Osteoblast (primary cell): Measurements from ENCODE around the gene SHC1. TPM values are rescaled to one million over a fixed set of nuclear protein-coding genes. Genes with fewer than 3 reads are reported as not detected.
A peak's percentile ranks its signal among the peaks of the same experiment; 100 is the strongest.

Source experiments
- DNase-seq: peaks from one replicate; pipeline ENCODE4 v3.0.0; 2011; ENCODE audit warnings: low spot score, mixed read lengths; ENCODE audit not compliant: insufficient read length; ENCODE audit errors: missing footprints
- H2AFZ ChIP-seq: 2 replicates; pipeline ENCODE4 v1.6.0; 2011; ENCODE audit warnings: mild to moderate bottlenecking, low read length
- H3K27ac ChIP-seq: 2 replicates; pipeline ENCODE4 v1.5.1; 2011; ENCODE audit warnings: mild to moderate bottlenecking, low read depth, low read length, moderate library complexity
- H3K27me3 ChIP-seq: 2 replicates; pipeline ENCODE4 v1.6.0; 2012; ENCODE audit warnings: mild to moderate bottlenecking, control low read depth, inconsistent platforms, low read length, moderate library complexity; ENCODE audit not compliant: insufficient read depth
- H3K36me3 ChIP-seq: 2 replicates; pipeline ENCODE4 v1.5.1; 2011; ENCODE audit warnings: mild to moderate bottlenecking, low read length, control low read depth, moderate library complexity; ENCODE audit not compliant: insufficient read depth
- H3K4me1 ChIP-seq: 2 replicates; pipeline ENCODE4 v1.5.1; 2011; ENCODE audit warnings: mild to moderate bottlenecking, low read length, control low read depth, moderate library complexity; ENCODE audit not compliant: insufficient read depth
- H3K4me2 ChIP-seq: 2 replicates; pipeline ENCODE4 v1.6.0; 2011; ENCODE audit warnings: mild to moderate bottlenecking, low read length; ENCODE audit not compliant: insufficient read depth
- H3K4me3 ChIP-seq: fragments of 200-600 bp; sonication (generic); 3 replicates; pipeline ENCODE4 v1.5.1; 2012; ENCODE audit warnings: mild to moderate bottlenecking, low read length, inconsistent platforms; ENCODE audit not compliant: insufficient read depth
- H3K79me2 ChIP-seq: 2 replicates; pipeline ENCODE4 v1.6.0; 2012; ENCODE audit warnings: mild to moderate bottlenecking, low read length, control low read depth, inconsistent platforms; ENCODE audit not compliant: insufficient read depth
- H3K9me3 ChIP-seq: 2 replicates; pipeline ENCODE4 v1.5.1; 2011; ENCODE audit warnings: low read depth, low read length, control low read depth
- H4K20me1 ChIP-seq: 2 replicates; pipeline ENCODE4 v1.6.0; 2012; ENCODE audit warnings: mild to moderate bottlenecking, low read length, control low read depth; ENCODE audit not compliant: insufficient read depth
- total RNA-seq: library from RNA; depleted of rRNA; stranded (reverse); fragments of >200 nt; gene quantifications from 2 replicates; pipeline ENCODE4 v1.2.3, GENCODE V29; 2012
- TF ChIP-seq, protein P1 (sequence below): IDR thresholded peaks from 2 replicates; pipeline ENCODE4 v1.5.1; 2011; ENCODE audit warnings: mild to moderate bottlenecking, low read depth, low read length, moderate library complexity; ENCODE audit errors: extremely low read depth

The SHC1 gene
- total RNA-seq, 1 donor, result 230 TPM

GRCh38 chr1:154962795-154963330 lies 7.7 kb downstream of the SHC1 start:
- Histone ChIP-seq H3K4me1 (peaks cover 24% of the 10 kb centered on the region), H3K36me3 (peaks cover 69% of the 10 kb centered on the region), H3K4me3 (no peak overlapping the region), H3K27me3 (no peaks in the 10 kb centered on the region), H2AFZ (no peak overlapping the region), H3K4me2 (peak overlapping the region; percentile 98), H3K79me2 (peaks cover 41% of the 10 kb centered on the region), H3K27ac (no peak overlapping the region), H3K9me3 (no peaks in the 10 kb centered on the region), H4K20me1 (peaks cover 26% of the 10 kb centered on the region)
- TF ChIP-seq, protein P1, sequence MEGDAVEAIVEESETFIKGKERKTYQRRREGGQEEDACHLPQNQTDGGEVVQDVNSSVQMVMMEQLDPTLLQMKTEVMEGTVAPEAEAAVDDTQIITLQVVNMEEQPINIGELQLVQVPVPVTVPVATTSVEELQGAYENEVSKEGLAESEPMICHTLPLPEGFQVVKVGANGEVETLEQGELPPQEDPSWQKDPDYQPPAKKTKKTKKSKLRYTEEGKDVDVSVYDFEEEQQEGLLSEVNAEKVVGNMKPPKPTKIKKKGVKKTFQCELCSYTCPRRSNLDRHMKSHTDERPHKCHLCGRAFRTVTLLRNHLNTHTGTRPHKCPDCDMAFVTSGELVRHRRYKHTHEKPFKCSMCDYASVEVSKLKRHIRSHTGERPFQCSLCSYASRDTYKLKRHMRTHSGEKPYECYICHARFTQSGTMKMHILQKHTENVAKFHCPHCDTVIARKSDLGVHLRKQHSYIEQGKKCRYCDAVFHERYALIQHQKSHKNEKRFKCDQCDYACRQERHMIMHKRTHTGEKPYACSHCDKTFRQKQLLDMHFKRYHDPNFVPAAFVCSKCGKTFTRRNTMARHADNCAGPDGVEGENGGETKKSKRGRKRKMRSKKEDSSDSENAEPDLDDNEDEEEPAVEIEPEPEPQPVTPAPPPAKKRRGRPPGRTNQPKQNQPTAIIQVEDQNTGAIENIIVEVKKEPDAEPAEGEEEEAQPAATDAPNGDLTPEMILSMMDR, result no peak
- peak; percentile 59 for DNase-seq

DNA sequence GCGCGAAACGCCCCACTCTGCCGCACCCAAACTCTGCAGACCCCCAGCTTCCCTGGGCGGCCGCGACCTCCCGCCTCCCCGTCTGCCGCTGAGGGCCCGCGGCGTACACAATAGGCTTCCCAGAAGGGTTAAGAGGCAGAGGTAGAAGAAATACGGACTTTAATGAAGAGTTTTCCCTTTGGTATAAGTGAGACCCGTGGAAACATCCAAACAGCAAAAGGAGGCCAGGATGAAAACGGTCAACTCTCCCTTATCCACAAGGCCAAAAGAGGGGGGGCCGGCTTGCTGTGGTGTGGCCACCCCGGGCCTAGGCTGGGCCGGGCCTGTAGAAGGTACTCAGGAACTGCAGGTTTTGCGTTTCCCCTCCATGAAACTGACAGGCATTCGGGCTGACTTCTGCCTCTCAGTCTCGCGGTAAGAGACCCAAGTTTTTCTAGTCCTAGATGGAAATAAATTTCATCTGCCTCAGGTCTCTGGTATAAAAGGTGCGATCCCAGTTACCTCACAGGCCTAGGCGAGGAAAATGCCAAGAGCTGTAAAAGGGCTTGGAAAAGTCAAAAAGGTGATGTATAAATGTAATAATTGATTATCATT lies 8.3 kb downstream of the SHC1 start:
- Histone ChIP-seq H3K4me2 (peak overlapping the region; percentile 98), H4K20me1 (peaks cover 21% of the 10 kb centered on the region), H3K4me1 (peaks cover 19% of the 10 kb centered on the region), H3K79me2 (peaks cover 35% of the 10 kb centered on the region), H3K27me3 (no peaks in the 10 kb centered on the region), H3K9me3 (no peaks in the 10 kb centered on the region), H3K36me3 (peaks cover 63% of the 10 kb centered on the region), H3K27ac (peak overlapping the region; percentile 66), H3K4me3 (peak overlapping the region; percentile 87), H2AFZ (no peak overlapping the region)
- TF ChIP-seq, protein P1, result no peak
- DNase-seq, result peak; percentile 74

DNA sequence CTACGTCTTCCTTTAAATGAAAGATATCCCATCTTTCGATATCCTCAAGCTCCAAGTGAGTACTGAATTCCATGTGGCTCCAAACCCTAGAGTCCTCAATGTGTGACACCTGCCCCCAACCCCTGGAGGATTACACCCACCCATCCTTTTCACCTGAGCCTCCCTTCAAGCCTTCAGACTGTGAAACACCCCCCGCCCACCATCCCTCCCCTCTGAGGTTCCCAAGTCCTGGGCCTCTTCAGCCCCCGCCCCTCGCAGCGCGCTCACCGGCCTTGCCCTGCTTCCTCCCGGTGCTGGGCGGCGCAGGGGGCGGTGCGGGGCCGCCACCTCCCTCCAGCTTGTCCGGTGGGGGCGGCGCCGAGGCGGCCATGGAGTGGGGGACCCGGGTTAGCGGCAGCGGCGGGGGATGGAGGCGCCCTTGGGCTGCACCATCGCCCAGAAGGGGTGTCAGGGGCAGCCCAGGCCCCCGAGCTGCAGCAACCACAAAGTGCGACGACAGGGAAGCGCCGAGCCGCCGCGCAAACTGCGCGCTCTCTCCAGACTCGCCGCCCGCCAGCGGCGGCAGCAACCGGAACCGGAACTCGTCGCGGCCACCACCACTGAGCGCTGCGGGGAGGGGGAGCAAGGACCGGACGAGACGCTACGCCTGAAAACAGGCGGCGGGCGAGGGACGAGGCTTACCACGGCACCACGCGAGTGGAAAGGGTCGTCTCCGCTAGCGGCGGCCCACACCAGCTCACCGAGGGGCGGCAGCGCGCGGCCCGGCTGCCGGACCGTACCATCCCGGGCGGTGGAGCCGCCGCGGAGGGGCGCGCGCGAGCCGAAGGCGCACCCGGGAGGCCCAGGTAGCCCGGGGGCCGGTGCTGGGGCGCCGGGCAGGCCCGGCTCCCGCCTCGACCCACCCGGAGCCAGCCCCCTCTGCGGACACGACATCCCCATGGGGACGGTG lies 9.1 kb downstream of the SHC1 start, which contains the start of gene PYGO2:
PYGO2 (minus strand) TSS at position 576 of the 949 bp plus-strand sequence; CDS start at position 370, 206 bp downstream.
- Histone ChIP-seq H2AFZ (peak within 1 kb of the TSS; percentile 62), H3K4me1 (peaks cover 25% of the 10 kb centered on the region), H3K4me2 (peak within 1 kb of the TSS; percentile 98), H3K9me3 (no peaks in the 10 kb centered on the region), H3K27ac (peak within 1 kb of the TSS; percentile 66), H4K20me1 (peaks cover 15% of the 10 kb centered on the region), H3K4me3 (peak within 1 kb of the TSS; percentile 87), H3K79me2 (peaks cover 28% of the 10 kb centered on the region), H3K27me3 (no peaks in the 10 kb centered on the region), H3K36me3 (peaks cover 55% of the 10 kb centered on the region)
- TF ChIP-seq, protein P1, result peak; percentile 43
- DNase-seq, result peak; percentile 98
